GM18870 (cell line): ENCODE results near the gene CST4.
"Not testable (repeated sequence)": the region's sequence is repeated elsewhere in the genome, so short reads cannot be mapped to it uniquely, and the experiment has no call there.

Experiments
- ATAC-seq: cut with Tn5 transposase; IDR thresholded peaks from one replicate; pipeline ENCODE4 v1.9.1; 2021; ENCODE audit warnings: moderate library complexity; ENCODE audit not compliant: unreplicated experiment

The CST4 gene

GRCh38 chr20:23662276-23662870 lies 26.5 kb downstream of the CST4 start:
- ATAC-seq, result no peak

GRCh38 chr20:23661002-23661429 lies 27.8 kb downstream of the CST4 start:
- no peak for ATAC-seq

- no peak for ATAC-seq
Observed at GRCh38 chr20:23659989-23660837, 28.6 kb downstream of the CST4 start.

- ATAC-seq, result not testable (repeated sequence)
Observed at GRCh38 chr20:23659610-23659988, 29.2 kb downstream of the CST4 start.

- no peak for ATAC-seq
Observed at GRCh38 chr20:23658989-23659609, 29.7 kb downstream of the CST4 start.

- no peak for ATAC-seq
Observed at GRCh38 chr20:23658336-23658735, 30.5 kb downstream of the CST4 start.

GRCh38 chr20:23657202-23657601 lies 31.6 kb downstream of the CST4 start:
- ATAC-seq, result no peak

GRCh38 chr20:23656372-23656771 lies 32.5 kb downstream of the CST4 start:
- ATAC-seq, result no peak

GRCh38 chr20:23655491-23656211 lies 33.2 kb downstream of the CST4 start:
- ATAC-seq, result no peak

GRCh38 chr20:23654717-23655116 lies 34.1 kb downstream of the CST4 start:
- no peak for ATAC-seq

- no peak for ATAC-seq
Observed at GRCh38 chr20:23654000-23654399, 34.8 kb downstream of the CST4 start.

- no peak for ATAC-seq
Observed at GRCh38 chr20:23653400-23653938, 35.4 kb downstream of the CST4 start.

GRCh38 chr20:23652926-23653325 lies 35.9 kb downstream of the CST4 start:
- ATAC-seq, result no peak

GRCh38 chr20:23652371-23652770 lies 36.5 kb downstream of the CST4 start:
- no peak for ATAC-seq

- ATAC-seq, result no peak
Observed at GRCh38 chr20:23651117-23651516, 37.7 kb downstream of the CST4 start.

GRCh38 chr20:23649830-23650417 lies 38.9 kb downstream of the CST4 start:
- ATAC-seq, result no peak

GRCh38 chr20:23649242-23649641 lies 39.6 kb downstream of the CST4 start:
- ATAC-seq, result no peak

GRCh38 chr20:23647346-23647745 lies 41.5 kb downstream of the CST4 start:
- ATAC-seq, result no peak

- no peak for ATAC-seq
Observed at GRCh38 chr20:23646106-23646873, 42.5 kb downstream of the CST4 start.

GRCh38 chr20:23645575-23645974 lies 43.3 kb downstream of the CST4 start:
- ATAC-seq, result no peak
